GM21515 (cell line): ENCODE measurements around the gene PRSS48.
"Not testable (repeated sequence)": the region's sequence is repeated elsewhere in the genome, so short reads cannot be mapped to it uniquely, and the experiment has no call there.

Experiments
- ATAC-seq: cut with Tn5 transposase; IDR thresholded peaks from one replicate; pipeline ENCODE4 v1.9.1; 2021; ENCODE audit not compliant: unreplicated experiment

PRSS48 gene

GRCh38 chr4:151316645-151317044 lies 39.7 kb downstream of the PRSS48 start:
- ATAC-seq = no peak

DNA sequence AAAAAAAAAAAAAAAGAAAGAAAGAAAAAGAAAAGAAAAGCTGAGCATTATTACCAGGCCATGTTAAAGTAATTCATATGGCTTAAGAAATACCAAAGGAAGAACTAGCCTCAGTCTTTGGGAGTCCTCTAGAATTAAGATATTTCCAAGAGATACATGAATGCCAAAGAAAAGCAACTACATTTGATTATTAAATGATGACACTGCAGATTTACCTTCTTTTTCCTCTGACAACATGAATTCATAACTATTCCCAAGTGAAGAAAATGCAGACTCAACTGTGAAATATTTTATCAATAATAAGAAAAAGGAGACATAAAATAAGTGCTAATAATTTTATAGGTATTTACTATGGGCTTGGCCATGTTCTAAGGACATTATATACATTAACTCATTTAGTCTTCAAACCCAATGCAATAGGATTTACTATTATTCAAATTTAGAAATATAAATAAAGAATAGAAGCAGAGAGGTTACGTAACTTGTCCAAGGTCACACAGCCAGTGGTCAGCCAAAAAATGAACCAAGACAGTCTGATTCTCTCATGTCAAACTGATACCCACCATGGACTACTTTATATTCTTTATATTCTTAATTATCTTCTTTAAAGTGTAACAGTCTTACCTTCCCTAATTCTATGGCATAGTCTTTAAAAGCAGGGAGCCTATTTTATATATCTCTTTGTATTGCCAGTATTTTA lies 41.5 kb downstream of the PRSS48 start:
- no peak for ATAC-seq

- ATAC-seq = no peak
Observed at GRCh38 chr4:151319490-151319889, 42.5 kb downstream of the PRSS48 start.

GRCh38 chr4:151321586-151321985 lies 44.6 kb downstream of the PRSS48 start:
- ATAC-seq = no peak

DNA sequence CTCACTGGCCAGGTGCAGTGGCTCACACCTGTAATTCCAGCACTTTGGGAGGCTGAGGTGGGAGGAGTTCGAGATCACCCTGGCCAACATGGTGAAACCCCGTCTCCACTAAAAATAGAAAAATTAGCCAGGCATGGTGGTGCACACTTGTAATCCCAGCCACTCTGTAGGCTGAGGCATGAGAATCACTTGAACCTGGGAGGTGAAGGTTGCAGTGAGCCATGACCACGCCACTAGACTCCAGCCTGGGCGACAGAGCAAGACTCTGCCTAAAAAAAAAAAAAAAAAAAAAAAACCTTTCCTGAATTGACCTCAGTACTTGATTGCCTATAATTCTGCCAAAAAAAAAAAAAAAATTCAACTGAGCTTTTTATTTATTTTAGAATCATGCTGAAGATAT lies 45.2 kb downstream of the PRSS48 start:
- not testable (repeated sequence) for ATAC-seq

DNA sequence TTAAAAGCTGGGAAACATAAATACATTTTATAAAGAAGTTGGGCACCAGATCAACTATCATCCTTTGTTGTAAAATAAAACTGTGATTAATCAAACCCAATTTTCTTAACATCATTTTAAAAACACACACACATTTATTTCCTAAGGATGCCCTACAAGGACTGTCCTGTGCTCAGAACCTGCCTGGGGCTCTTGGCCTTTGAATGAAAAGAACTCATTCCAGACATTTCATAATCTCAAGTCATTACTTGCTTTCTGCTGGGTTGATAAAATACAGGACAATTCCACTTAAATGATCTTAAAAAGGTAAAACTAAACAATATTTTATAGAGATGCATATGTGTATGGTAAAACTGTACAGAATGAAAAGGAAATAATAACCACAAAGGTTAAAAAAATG lies 45.6 kb downstream of the PRSS48 start:
- ATAC-seq = no peak

- no peak for ATAC-seq
Observed at GRCh38 chr4:151323667-151324066, 46.7 kb downstream of the PRSS48 start.

- no peak for ATAC-seq
Observed at GRCh38 chr4:151324124-151324751, 47.3 kb downstream of the PRSS48 start.

GRCh38 chr4:151324752-151325110 lies 47.8 kb downstream of the PRSS48 start:
- no peak for ATAC-seq

- ATAC-seq = no peak
Observed at GRCh38 chr4:151325111-151325948, 48.4 kb downstream of the PRSS48 start, which contains the start of gene SH3D19. Gene SH3D19 (minus strand): TSS chr4:151325605. CDS start chr4:151325352, 253 bp downstream.

DNA sequence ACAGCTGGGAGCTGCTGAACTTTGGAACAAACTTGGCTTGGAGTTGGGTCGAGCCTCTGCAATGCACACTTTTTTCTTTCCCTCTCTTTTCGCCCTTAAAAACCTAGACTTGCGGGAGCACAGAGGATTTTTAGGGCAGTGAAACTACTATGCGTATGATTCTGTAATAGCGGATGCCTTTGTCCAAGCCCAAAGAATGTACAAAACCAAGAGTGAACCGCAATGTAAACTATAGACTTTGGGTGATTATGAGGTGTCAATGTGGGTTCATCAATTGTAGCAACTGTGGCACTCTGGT lies 48.9 kb downstream of the PRSS48 start:
- no peak for ATAC-seq

- no peak for ATAC-seq
Observed at GRCh38 chr4:151329217-151330007, 52.5 kb downstream of the PRSS48 start.

GRCh38 chr4:151331276-151332042 lies 54.5 kb downstream of the PRSS48 start:
- no peak for ATAC-seq

- no peak for ATAC-seq
Observed at GRCh38 chr4:151339467-151339866, 62.5 kb downstream of the PRSS48 start.

- no peak for ATAC-seq
Observed at GRCh38 chr4:151340751-151341385, 63.9 kb downstream of the PRSS48 start.
